Esophagus muscularis mucosa (tissue), 4 donors: Measurements from ENCODE around the gene INTS7.

ENCODE experiments used
- CTCF ChIP-seq, 3 experiments: fragments of 200-600 bp in 2 of 3; fragments of 450-650 bp in 1 of 3; sonication (generic) in 2 of 3; IDR thresholded peaks; one replicate each; pipeline ENCODE4 v1.5.1; 2017 to 2019; ENCODE audit warnings: antibody characterized with exemption in 3 of 3, mild to moderate bottlenecking in 2 of 3, moderate library complexity in 1 of 3
- EP300 ChIP-seq: sonication (generic); formaldehyde crosslinking; IDR thresholded peaks from one replicate; pipeline ENCODE4 v1.6.1; 2017; ENCODE audit warnings: antibody characterized with exemption
- POLR2A ChIP-seq: fragments of 450-650 bp; IDR thresholded peaks from one replicate; pipeline ENCODE4 v1.6.1; 2017; ENCODE audit warnings: antibody characterized with exemption, moderate library complexity, mild to moderate bottlenecking, low read depth
- POLR2AphosphoS5 ChIP-seq, 2 donors: sonication (generic); formaldehyde crosslinking; IDR thresholded peaks; one replicate each; pipeline ENCODE4 v1.6.1; 2017; ENCODE audit warnings: antibody characterized with exemption in 2 of 2

- TF ChIP-seq EP300, result no peak
- no peak for TF ChIP-seq CTCF (IDR thresholded peaks at IDR 0.05)
- no peak for TF ChIP-seq POLR2AphosphoS5 (IDR thresholded peaks at IDR 0.05)
- no peak for TF ChIP-seq POLR2A
Measured at GRCh38 chr1:212024469-212025149, 10.7 kb downstream of the INTS7 start.
